Thyroid gland (tissue), 4 donors: Measurements from ENCODE around the gene PRPF18.

ENCODE experiments used
- POLR2A ChIP-seq, 2 donors: fragments of 450-650 bp; IDR thresholded peaks; one replicate each; pipeline ENCODE4 v1.6.1; 2017; ENCODE audit warnings: antibody characterized with exemption in 2 of 2, mild to moderate bottlenecking in 2 of 2, moderate library complexity in 1 of 2
- TF ChIP-seq, protein P1 (sequence below), 6 experiments: fragments of 200-600 bp in 3 of 6; fragments of 450-650 bp in 3 of 6; sonication (generic) in 3 of 6; IDR thresholded peaks; one replicate each; pipeline ENCODE4 v1.5.1; 2016 to 2019; ENCODE audit warnings: antibody characterized with exemption in 6 of 6, mild to moderate bottlenecking in 2 of 6, inconsistent platforms in 1 of 6, moderate library complexity in 1 of 6

DNA sequence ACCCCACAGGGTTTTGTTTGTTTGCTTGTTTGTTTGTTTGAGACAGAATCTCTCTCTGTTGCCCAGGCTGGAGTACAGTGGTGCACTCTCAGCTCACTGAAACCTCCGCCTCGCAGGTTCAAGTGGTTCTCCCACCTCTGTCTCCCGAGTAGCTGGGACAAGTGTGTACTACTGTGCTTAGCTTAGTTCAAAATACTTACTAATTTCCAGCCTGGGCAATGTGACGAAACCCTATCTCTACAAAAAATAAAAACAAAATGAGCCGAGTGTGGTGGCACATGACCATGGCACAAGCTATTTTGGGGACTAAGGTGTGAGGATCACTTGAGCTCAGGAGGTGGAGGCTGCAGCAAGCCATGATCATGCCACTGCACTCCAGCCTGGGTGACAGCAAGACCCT, 15.2 kb upstream of the PRPF18 start:
- TF ChIP-seq, protein P1, sequence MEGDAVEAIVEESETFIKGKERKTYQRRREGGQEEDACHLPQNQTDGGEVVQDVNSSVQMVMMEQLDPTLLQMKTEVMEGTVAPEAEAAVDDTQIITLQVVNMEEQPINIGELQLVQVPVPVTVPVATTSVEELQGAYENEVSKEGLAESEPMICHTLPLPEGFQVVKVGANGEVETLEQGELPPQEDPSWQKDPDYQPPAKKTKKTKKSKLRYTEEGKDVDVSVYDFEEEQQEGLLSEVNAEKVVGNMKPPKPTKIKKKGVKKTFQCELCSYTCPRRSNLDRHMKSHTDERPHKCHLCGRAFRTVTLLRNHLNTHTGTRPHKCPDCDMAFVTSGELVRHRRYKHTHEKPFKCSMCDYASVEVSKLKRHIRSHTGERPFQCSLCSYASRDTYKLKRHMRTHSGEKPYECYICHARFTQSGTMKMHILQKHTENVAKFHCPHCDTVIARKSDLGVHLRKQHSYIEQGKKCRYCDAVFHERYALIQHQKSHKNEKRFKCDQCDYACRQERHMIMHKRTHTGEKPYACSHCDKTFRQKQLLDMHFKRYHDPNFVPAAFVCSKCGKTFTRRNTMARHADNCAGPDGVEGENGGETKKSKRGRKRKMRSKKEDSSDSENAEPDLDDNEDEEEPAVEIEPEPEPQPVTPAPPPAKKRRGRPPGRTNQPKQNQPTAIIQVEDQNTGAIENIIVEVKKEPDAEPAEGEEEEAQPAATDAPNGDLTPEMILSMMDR (IDR thresholded peaks at IDR 0.05), result no peak
- no peak for TF ChIP-seq POLR2A (IDR thresholded peaks at IDR 0.05)
